Natural killer cell (primary cell): ENCODE data around the gene BFSP1. TPM values are rescaled to one million over a fixed set of nuclear protein-coding genes. Genes with fewer than 3 reads are reported as not detected.

Experiments
- ATAC-seq, 3 donors: fragments of 150-1000 bp in 2 of 3; fragments of 200-7000 bp in 1 of 3; cut with Tn5 transposase; 1 replicate in 1 of 3; 2 replicates in 2 of 3; pipeline ENCODE4 v1.10.0; 2021; ENCODE audit warnings: mild to moderate bottlenecking in 2 of 3, moderate library complexity in 2 of 3
- DNase-seq, 2 donors: peaks; one replicate each; pipeline versions ENCODE4 v3.0.0 to v3.0.0-alpha.2; 2013 to 2021; ENCODE audit warnings: mixed read lengths in 1 of 2
- H3K27ac ChIP-seq: one replicate; pipeline ENCODE4 v1.5.1; 2013; ENCODE audit warnings: mild to moderate bottlenecking, low read length
- H3K27me3 ChIP-seq: one replicate; pipeline ENCODE4 v1.6.1; 2013; ENCODE audit warnings: low read length; ENCODE audit not compliant: control insufficient read depth, insufficient read depth
- H3K36me3 ChIP-seq: one replicate; pipeline ENCODE4 v1.6.1; 2013; ENCODE audit warnings: low read length; ENCODE audit not compliant: control insufficient read depth, insufficient read depth
- H3K4me1 ChIP-seq: one replicate; pipeline ENCODE4 v1.6.1; 2013; ENCODE audit warnings: low read length; ENCODE audit not compliant: control insufficient read depth, insufficient read depth
- H3K4me3 ChIP-seq: one replicate; pipeline ENCODE4 v1.5.1; 2013; ENCODE audit warnings: low read length
- H3K9me3 ChIP-seq: one replicate; pipeline ENCODE4 v1.6.1; 2013; ENCODE audit warnings: low read length; ENCODE audit not compliant: control insufficient read depth, insufficient read depth
- H3K27ac Mint-ChIP-seq, 2 donors: one replicate each; pipeline ENCODE4 v1.8.0; 2022; ENCODE audit warnings: mild to moderate bottlenecking in 2 of 2, mixed read lengths in 2 of 2, moderate library complexity in 1 of 2
- H3K27me3 Mint-ChIP-seq, 2 donors: one replicate each; pipeline ENCODE4 v1.8.0; 2022; ENCODE audit warnings: low read depth in 2 of 2, mixed read lengths in 2 of 2
- H3K36me3 Mint-ChIP-seq: one replicate; pipeline ENCODE4 v1.8.0; 2022; ENCODE audit warnings: mixed read lengths
- H3K4me1 Mint-ChIP-seq, 2 donors: one replicate each; pipeline ENCODE4 v1.8.0; 2022; ENCODE audit warnings: mixed read lengths in 2 of 2
- H3K4me3 Mint-ChIP-seq: one replicate; pipeline ENCODE4 v1.8.0; 2022; ENCODE audit warnings: mild to moderate bottlenecking, moderate library complexity, mixed read lengths
- H3K9me3 Mint-ChIP-seq, 2 donors: one replicate each; pipeline ENCODE4 v1.8.0; 2022; ENCODE audit warnings: mixed read lengths in 2 of 2
- CTCF ChIP-seq: fragments of 200-600 bp; IDR thresholded peaks from one replicate; pipeline ENCODE4 v1.8.0; 2022; ENCODE audit warnings: antibody characterized with exemption
- WGBS: methylation state at CpG from one replicate; pipeline ENCODE4 v1.1.7; 2013; ENCODE audit warnings: missing lambda C conversion rate; ENCODE audit not compliant: insufficient coverage; 5-methylcytosine and 5-hydroxymethylcytosine counted together
- intact Hi-C: fragments of 100-400 bp; cut with micrococcal nuclease; formaldehyde crosslinking; loops from one replicate; pipeline ENCODE4 v1.14.2; 2022
- total RNA-seq, 4 donors: library from RNA; stranded (reverse); fragments of 120-200 nt in 1 of 4; gene quantifications; one replicate each; pipeline versions ENCODE4 v1.2.3 to v1.2.4, GENCODE V29; 2013 to 2022

BFSP1 gene
- total RNA-seq, 3 donors from 2014 or later (not counting 1 experiment from before 2014, with no cell fraction given), result 2.7 to 7.3 (median 3.7) TPM

- Mint-ChIP-seq H3K4me3 (no peak overlapping the region), H3K27me3 (peaks cover 0 to 4% of the 10 kb centered on the region in 2 donors), H3K4me1 (no peaks in the 10 kb centered on the region), H3K27ac (no peak overlapping the region), H3K36me3 (no peaks in the 10 kb centered on the region), H3K9me3 (no peaks in the 10 kb centered on the region)
- no peaks in the 10 kb centered on the region for H3K27me3 ChIP-seq
- TF ChIP-seq CTCF, result no peak
- H3K4me3 ChIP-seq, result no peak overlapping the region
- H3K4me1 ChIP-seq, result peaks cover 2% of the 10 kb centered on the region
- no peak overlapping the region for H3K27ac ChIP-seq
- ATAC-seq, result peak in 1 of 3 donors; percentile 57
- no peaks in the 10 kb centered on the region for H3K9me3 ChIP-seq
- intact Hi-C loops, result no loop called here
- WGBS, result 76% methylated on average over 6 of the region's 7 CpGs
- DNase-seq, result no peak
- H3K36me3 ChIP-seq, result no peaks in the 10 kb centered on the region
These were observed 27.2 kb upstream of the BFSP1 start for GRCh38 chr20:17558154-17558940.

GRCh38 chr20:17557675-17558006 lies 26.5 kb upstream of the BFSP1 start:
- H3K36me3 Mint-ChIP-seq, result no peaks in the 10 kb centered on the region
- no peaks in the 10 kb centered on the region for H3K9me3 Mint-ChIP-seq
- Histone ChIP-seq H3K27ac (no peak overlapping the region), H3K36me3 (no peaks in the 10 kb centered on the region), H3K4me1 (peaks cover 2% of the 10 kb centered on the region), H3K9me3 (no peaks in the 10 kb centered on the region), H3K4me3 (no peak overlapping the region), H3K27me3 (no peaks in the 10 kb centered on the region)
- TF ChIP-seq CTCF, result no peak
- no peak overlapping the region for H3K4me3 Mint-ChIP-seq
- H3K27ac Mint-ChIP-seq, result no peak overlapping the region
- peaks cover 0 to 4% of the 10 kb centered on the region in 2 donors for H3K27me3 Mint-ChIP-seq
- intact Hi-C loops, result no loop called here
- H3K4me1 Mint-ChIP-seq, result no peaks in the 10 kb centered on the region
- ATAC-seq, result no peak
- 94% methylated on average over 2 of the region's 3 CpGs for whole genome bisulfite sequencing
- no peak for DNase-seq

- Histone ChIP-seq H3K4me3 (no peak overlapping the region), H3K27me3 (no peaks in the 10 kb centered on the region), H3K27ac (no peak overlapping the region), H3K9me3 (no peaks in the 10 kb centered on the region), H3K36me3 (no peaks in the 10 kb centered on the region), H3K4me1 (peaks cover 2% of the 10 kb centered on the region)
- WGBS, result 95% methylated on average over 11 of the region's 11 CpGs
- H3K27ac Mint-ChIP-seq, result no peak overlapping the region
- no peaks in the 10 kb centered on the region for H3K36me3 Mint-ChIP-seq
- TF ChIP-seq CTCF, result no peak
- no peaks in the 10 kb centered on the region for H3K4me1 Mint-ChIP-seq
- H3K27me3 Mint-ChIP-seq, result peaks cover 0 to 4% of the 10 kb centered on the region in 2 donors
- no peaks in the 10 kb centered on the region for H3K9me3 Mint-ChIP-seq
- ATAC-seq, result no peak
- intact Hi-C loops, result no loop called here
- no peak overlapping the region for H3K4me3 Mint-ChIP-seq
- DNase-seq, result no peak
These were observed 25.9 kb upstream of the BFSP1 start for GRCh38 chr20:17556837-17557674.
